GM18907 (cell line): ENCODE data around the gene MANEAL.

Experiments used
- ATAC-seq: cut with Tn5 transposase; IDR thresholded peaks from one replicate; pipeline ENCODE4 v1.9.1; 2021; ENCODE audit warnings: mild to moderate bottlenecking, moderate library complexity; ENCODE audit not compliant: unreplicated experiment

MANEAL gene

DNA sequence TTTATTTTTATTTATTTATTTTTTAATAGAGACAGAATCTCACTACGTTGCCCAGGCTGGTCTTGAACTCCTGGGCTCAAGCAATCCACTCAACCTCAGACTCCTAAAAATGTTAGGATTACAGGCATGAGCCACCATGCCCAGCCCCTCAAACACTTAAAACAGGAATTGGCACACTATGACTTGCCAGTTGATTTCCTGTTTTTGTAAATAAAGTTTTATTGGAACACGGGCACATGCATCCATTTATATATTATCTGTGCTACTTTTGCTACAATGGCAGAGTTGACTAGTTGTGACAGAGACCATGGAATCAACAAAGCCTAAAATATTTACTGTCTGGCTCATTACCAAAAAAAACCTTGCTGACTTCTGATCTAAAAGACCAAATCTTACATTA is 30.4 kb downstream of the MANEAL start:
- no peak for ATAC-seq

DNA sequence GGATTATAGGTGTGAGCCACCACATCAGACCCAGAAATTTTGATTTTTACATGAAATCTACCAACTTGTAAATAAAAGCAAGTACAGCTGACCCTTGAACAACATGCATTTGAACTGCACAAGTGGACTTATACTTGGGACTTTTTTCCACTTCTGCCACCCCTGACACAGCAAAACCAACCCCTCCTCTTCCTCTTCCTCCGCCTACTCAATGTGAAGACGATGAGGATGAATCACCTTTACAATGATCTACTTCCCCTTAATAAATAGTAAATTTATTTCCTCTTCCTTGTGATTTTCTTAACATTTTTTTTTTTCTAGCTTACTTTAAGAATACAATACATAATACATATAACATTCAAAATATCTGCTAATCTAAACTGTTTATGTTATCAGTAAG is 31.9 kb downstream of the MANEAL start:
- no peak for ATAC-seq

DNA sequence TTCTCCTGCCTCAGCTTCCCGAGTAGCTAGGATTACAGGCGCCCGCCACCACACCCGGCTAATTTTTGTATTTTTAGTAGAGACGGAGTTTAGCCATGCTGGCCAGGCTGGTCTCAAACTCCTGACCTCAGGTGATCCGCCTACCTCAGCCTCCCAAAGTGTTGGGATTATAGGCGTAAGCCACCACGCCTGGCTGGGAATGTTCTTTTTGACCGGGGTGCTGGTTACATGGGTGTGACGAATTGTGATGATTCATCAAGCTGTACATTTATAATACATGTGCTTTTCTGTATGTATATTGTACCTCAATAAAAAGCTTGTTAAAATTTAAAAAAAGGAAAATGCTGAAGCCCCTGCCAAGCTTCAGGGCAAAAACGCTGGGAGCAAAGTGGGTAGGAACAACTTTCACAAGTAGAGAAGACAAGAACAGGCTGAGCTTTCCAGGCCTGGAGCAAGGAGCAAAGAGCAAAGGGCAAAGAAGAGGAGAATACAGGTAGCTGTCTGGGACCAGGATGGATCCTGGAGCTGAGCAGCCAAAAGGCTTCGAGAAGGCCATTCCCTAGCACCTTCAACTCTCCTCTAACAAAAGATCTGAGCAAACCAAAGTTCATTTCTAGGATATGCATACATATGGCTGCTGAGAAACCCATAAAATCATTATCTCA is 34.9 kb downstream of the MANEAL start:
- no peak for ATAC-seq

DNA sequence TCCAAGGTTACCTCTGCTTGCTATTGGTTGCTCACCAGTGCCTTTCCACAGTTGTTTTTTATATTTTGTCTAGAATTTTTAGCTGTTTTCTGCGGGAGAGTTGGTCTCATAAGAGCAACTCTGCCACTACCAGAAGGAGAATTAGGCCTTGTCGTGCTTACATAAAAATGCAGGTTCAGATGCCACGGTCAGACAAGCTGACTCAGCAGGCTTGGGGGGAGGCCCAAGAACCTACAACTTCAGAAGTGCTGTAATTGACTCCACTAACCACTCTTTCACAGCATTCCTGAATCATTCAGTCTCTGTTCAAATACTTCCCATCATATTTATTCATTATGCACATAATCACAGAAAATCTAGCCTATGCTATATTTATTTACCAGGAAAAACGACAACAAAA is 37.5 kb downstream of the MANEAL start:
- no peak for ATAC-seq

DNA sequence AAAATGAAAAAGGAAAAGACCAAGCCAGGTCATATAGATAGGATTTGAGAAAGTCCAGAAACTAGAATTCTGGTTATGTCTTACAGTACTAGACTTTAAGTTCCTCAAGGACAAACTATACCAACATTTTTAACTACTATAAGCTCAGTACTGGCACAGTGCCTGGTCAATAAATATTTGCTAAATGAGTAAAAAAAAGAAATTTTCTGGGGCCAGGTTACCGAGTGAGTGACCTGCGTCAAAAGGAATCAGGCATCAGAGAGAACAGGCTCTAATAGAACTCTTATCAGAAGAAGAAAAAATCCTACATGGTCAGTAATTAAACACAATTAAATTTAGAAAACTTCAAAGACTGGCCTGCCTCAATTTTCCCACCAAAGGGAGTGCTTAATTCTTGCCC is 38.2 kb downstream of the MANEAL start:
- no peak for ATAC-seq

DNA sequence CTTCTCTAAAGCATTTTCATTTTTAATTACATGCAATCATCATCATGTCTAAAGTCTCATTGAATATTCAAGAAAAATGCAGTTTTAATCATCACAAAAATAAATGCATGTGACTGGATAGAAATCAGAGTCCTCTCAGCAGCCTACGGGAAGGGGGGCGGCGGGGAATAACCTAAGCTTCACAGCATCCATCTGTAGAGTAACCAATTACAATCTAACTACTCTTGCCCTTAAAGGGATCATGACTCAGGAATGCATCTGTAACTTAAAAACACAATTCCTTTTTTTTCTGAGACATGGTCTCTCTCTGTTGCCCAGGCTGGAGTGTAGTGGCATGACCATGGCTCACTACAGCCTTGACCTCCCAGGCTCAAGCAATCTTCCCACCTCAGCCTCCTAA is 43.1 kb downstream of the MANEAL start:
- ATAC-seq, result no peak

DNA sequence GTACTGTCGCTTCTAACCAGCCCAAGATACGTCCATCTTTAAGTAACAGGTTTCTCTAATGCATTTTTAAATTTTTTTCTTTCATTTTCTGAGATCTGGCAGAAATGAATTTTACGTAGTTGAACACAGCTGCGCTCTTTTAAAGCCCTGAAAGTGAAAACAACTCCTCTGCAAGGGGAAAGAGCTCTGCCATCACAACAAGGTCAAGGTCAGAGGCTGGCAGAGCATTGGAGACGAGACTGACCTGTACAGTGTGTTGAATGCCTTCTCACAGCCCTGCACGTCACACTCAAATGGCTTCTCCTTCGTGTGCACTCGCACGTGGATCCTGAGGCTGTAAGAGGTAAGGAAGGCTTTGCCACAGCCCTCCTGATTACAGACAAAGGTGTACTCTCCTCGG is 46.0 kb downstream of the MANEAL start:
- ATAC-seq, result no peak

DNA sequence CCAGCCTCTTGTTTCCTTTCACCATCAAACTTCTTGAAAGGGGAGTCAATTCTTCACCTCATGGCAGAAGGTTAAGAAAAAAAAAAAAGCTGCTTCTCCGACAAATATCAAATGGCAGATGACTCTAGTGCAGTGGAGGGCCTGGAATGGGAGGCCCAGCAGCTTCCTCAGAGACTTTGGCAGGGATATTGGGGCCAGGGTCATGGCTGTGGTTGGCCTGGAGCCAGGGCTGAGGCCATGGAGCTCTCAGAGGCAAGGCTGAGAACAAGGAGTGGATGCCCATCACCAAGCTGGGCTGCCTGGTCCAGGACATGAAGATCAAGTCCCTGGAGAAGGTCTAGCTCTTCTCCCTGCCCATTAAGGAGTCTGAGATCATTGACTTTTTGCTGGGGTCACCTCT is 47.1 kb downstream of the MANEAL start:
- ATAC-seq, result no peak

DNA sequence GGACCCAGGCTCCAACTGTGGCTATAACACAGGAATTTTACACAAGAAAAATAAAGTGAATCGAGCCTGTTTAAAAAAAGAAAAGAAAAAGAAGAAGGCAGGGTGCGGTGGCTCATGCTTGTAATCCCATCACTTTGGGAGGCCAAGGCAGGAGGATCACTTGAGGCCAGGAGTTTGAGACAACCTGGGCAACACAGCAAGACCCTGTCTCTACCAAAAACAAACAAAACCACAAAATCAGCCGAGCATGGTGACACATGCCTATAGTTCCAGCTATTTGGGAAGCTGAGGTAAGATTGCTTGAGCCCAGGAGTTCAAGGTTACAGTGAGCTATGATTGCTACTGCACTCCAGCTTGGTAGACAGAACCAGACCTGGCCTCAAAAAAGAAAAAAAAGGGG is 48.0 kb downstream of the MANEAL start:
- ATAC-seq, result no peak

DNA sequence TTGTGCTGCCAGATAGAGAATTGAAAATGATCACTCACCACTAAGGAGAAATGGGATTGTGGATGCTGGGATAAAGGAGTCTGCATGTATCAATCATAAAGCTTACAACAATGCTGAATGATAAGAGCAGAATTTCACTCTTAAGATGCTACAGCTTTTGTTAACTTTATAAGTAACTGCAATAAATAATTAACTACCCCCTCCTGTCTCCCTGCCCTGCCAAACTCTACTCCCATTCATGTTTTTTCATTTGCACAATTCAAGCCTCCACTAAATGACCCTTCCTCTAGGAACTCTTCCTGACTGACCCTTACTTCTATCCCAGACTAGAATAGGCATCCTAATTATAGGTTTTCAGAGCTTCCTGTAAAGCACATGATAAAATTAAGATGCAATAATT is 50.9 kb downstream of the MANEAL start:
- no peak for ATAC-seq

DNA sequence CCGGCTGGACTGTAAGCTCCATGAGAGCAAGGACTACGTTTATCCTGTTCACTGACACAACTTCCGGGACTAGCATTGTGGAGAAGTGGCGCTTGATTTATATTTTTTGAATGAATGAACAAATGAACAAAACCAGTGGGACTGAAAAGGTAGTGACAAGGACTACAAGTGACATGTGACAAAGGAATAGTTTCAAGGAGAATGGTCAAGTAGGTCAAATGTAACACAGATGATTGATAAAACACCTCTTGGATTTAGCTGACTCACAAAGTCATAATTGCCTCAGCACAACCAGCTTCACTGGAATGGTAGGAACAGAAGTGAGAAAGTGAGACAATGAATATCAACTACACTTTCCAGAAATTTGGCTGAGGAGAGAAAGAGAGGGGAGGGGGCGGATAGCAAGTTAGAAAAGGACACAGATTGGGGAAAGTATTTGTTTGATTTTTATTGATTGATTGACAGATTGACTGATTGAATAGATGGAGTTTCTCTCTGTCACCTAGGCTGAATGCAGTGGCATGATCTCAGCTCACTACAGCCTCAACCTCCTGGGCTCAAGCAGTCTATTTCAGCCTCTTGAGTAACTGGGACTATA is 51.5 kb downstream of the MANEAL start:
- no peak for ATAC-seq

DNA sequence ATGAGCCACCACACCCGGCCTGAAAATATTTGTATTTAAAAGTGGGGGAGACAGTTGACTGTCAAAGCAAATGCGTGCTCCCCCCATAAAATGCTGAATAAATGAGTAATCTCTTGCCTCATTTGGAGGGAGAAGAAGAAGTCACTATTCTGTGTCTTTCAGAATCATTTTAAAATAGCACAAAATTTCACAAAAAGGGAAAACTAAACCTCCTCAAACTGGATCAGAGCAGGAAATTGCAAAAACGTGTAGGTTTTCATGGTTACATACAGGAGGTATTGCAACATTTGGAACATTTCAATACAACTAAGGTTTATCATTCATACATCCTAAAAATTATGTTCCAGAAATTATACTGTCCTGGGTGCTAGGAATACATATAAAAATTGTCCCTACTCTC is 52.1 kb downstream of the MANEAL start:
- ATAC-seq, result no peak

DNA sequence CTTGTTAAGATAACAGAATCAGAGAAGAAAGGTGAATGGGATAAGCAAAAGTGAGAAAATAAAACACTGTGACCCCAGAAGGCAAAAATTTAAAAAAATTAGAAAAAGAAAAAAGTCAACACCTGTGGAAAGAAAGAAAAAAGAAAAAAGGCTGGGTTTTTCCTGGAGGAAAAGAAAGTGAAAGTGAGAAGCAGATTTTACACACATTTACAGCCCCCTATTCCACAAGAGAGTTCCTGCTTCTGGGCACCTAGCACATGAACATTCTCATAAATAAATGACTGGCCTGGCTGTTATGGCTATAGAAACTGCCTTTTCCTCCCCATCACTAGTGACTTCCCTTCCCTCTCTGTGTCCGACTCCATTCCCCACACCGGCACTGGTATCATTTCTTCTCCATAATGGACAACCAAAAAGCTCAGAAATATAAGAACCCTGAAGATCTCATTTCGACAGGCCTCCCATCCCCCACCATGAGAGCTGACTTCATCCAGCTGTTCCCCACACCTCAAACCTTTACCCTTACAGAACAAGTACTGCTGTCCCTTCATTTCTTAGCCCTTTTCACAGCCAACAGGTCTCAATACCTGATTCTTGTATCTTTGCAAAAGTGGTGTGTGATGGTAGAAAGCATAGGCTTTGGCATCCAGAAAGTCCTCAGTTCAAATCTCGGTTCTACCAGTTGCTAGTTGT is 53.1 kb downstream of the MANEAL start:
- no peak for ATAC-seq

DNA sequence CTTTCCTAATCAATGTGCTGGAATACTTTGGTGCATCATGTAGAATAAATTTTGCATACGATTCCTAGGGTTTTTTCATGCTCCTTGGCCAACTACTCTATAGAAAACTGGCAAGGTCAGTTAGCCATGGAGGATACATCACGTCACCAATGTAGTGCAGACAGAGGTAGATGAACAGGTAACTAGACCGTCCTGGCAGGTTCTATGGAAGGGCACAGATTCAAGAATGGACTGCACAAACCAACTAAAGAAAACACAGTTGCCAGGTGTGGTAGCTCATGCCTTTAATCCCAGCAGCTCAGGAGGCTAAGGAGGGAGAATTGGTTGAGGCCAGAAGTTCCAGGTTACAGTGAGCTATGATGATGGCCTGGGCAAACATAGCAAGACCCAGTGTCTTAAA is 55.8 kb downstream of the MANEAL start:
- ATAC-seq, result no peak

DNA sequence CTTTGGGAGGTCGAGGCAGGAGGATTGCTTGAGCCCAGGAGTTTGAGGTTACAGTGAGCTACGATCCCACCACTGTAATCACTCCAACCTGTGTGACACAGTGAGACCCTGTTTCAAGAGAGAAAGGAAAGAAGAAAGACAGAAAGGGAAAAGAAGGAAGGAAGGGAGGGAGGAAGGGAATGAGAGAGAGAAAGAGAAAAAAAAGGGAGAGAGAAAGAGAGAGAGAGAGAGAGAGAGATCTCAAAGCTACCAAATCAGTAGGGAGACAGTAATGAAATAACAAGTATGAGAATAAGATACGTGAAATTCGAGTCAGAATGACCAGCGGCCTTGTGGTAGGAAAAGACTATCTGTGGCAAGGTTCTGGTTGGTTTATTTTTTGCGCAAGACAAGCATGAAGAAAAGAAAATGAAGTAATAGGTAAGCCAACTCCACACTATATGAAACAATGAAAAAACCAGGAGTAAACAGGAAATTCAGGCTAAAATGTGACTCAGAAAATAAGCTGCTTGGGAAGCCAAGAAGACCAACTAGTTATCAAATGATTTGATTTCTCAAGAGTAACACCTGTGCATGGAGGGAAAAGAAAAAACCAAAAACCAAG is 56.8 kb downstream of the MANEAL start:
- no peak for ATAC-seq
